IMR-90 (cell line): Measurements from ENCODE around the gene SLC12A8. TPM values are rescaled to one million over a fixed set of nuclear protein-coding genes. Genes with fewer than 3 reads are reported as not detected.
A peak's percentile ranks its signal among the peaks of the same experiment; 100 is the strongest.

ENCODE experiments used
- ATAC-seq: fragments of 200-7000 bp; cut with Tn5 transposase; 2 replicates; pipeline ENCODE4 v1.9.1; 2020; ENCODE audit warnings: low read depth, mild to moderate bottlenecking, moderate library complexity
- BruUV-seq: library from RNA; stranded (reverse); fragments of 400-500 nt; replicated peaks from 2 replicates; lab custom pipeline; 2021; lab: Mats Ljungman, UMichigan
- CTCF ChIA-PET: fragments of 300-600 bp; formaldehyde crosslinking; extraction: SDS; loops from one replicate; lab custom pipeline; 2021; ENCODE audit warnings: antibody characterized with exemption; lab: Yijun Ruan, JAX
- POLR2A ChIA-PET: fragments of 300-600 bp; sonication (Branson Sonifier 250); formaldehyde crosslinking; loops from one replicate; lab custom pipeline; 2022; ENCODE audit warnings: antibody characterized with exemption; ENCODE audit not compliant: unreplicated experiment; lab: Charles Lee
- DNase-seq: peaks from one replicate; pipeline ENCODE4 v3.0.0; 2013
- H2AFZ ChIP-seq: replicated peaks from 2 replicates; pipeline ENCODE3; 2013; ENCODE audit warnings: low read length, mild to moderate bottlenecking; ENCODE audit not compliant: poor library complexity
- H2AK5ac ChIP-seq: 2 replicates; pipeline ENCODE4 v1.6.1; 2013; ENCODE audit warnings: low read depth, low read length, inconsistent platforms
- H2AK9ac ChIP-seq: replicated peaks from 2 replicates; pipeline ENCODE3; 2013; ENCODE audit warnings: mild to moderate bottlenecking, low read depth, low read length, moderate library complexity; ENCODE audit not compliant: poor library complexity
- H2BK120ac ChIP-seq: 2 replicates; pipeline ENCODE4 v1.6.1; 2013; ENCODE audit warnings: low read depth, low read length, inconsistent platforms
- H2BK15ac ChIP-seq: 3 replicates; pipeline ENCODE4 v1.6.1; 2013; ENCODE audit warnings: low read depth, low read length, inconsistent platforms
- H2BK20ac ChIP-seq: 2 replicates; pipeline ENCODE4 v1.6.1; 2013; ENCODE audit warnings: low read depth, mild to moderate bottlenecking, inconsistent platforms, low read length, moderate library complexity
- H2BK5ac ChIP-seq: 2 replicates; pipeline ENCODE4 v1.6.1; 2013; ENCODE audit warnings: mild to moderate bottlenecking, low read depth, low read length, inconsistent platforms; ENCODE audit not compliant: poor library complexity, severe bottlenecking
- H3K14ac ChIP-seq: replicated peaks from 2 replicates; pipeline ENCODE4 v1.6.1; 2013; ENCODE audit warnings: low read depth, low read length, inconsistent platforms
- H3K18ac ChIP-seq: 2 replicates; pipeline ENCODE4 v1.6.1; 2013; ENCODE audit warnings: low read depth, low read length, control low read depth
- H3K23ac ChIP-seq: 2 replicates; pipeline ENCODE4 v1.6.1; 2013; ENCODE audit warnings: low read depth, low read length, inconsistent platforms
- H3K27ac ChIP-seq: 2 replicates; pipeline ENCODE4 v1.5.1; 2013; ENCODE audit warnings: mild to moderate bottlenecking, control low read depth, low read length; ENCODE audit not compliant: insufficient read depth
- H3K27me3 ChIP-seq: 2 replicates; pipeline ENCODE4 v1.6.1; 2013; ENCODE audit warnings: low read length; ENCODE audit not compliant: control insufficient read depth, insufficient read depth
- H3K36me3 ChIP-seq: 2 replicates; pipeline ENCODE4 v1.6.1; 2013; ENCODE audit warnings: low read length, mixed read lengths; ENCODE audit not compliant: control insufficient read depth, insufficient read depth
- H3K4ac ChIP-seq: 2 replicates; pipeline ENCODE4 v1.6.1; 2013; ENCODE audit warnings: low read depth, low read length, inconsistent platforms
- H3K4me1 ChIP-seq: 2 replicates; pipeline ENCODE4 v1.6.1; 2013; ENCODE audit warnings: low read length, mixed read lengths; ENCODE audit not compliant: control insufficient read depth, insufficient read depth
- H3K4me2 ChIP-seq: 2 replicates; pipeline ENCODE4 v1.6.1; 2013; ENCODE audit warnings: low read depth, mild to moderate bottlenecking, control low read depth, low read length, moderate library complexity
- H3K4me3 ChIP-seq: 2 replicates; pipeline ENCODE4 v1.5.1; 2013; ENCODE audit warnings: low read depth, mild to moderate bottlenecking, control low read depth, low read length, moderate library complexity; ENCODE audit not compliant: insufficient read depth
- H3K56ac ChIP-seq: 2 replicates; pipeline ENCODE4 v1.6.1; 2013; ENCODE audit warnings: low read length, inconsistent platforms; ENCODE audit not compliant: insufficient read depth; ENCODE audit errors: extremely low read depth
- H3K79me1 ChIP-seq, 2 experiments: 2 replicates each; pipeline ENCODE4 v1.6.1; 2013; ENCODE audit warnings: low read length in 2 of 2, inconsistent platforms in 1 of 2, low read depth in 1 of 2
- H3K9ac ChIP-seq: 2 replicates; pipeline ENCODE4 v1.6.1; 2013; ENCODE audit warnings: low read depth, low read length, control low read depth
- H3K9me1 ChIP-seq: 2 replicates; pipeline ENCODE4 v1.6.1; 2013; ENCODE audit warnings: low read length, inconsistent platforms; ENCODE audit not compliant: insufficient read depth
- H3K9me3 ChIP-seq: 2 replicates; pipeline ENCODE4 v1.6.1; 2013; ENCODE audit warnings: low read length; ENCODE audit not compliant: control insufficient read depth, insufficient read depth
- H4K20me1 ChIP-seq: 2 replicates; pipeline ENCODE4 v1.6.1; 2013; ENCODE audit warnings: low read length, inconsistent platforms; ENCODE audit not compliant: insufficient read depth
- H4K5ac ChIP-seq: 2 replicates; pipeline ENCODE4 v1.6.1; 2013; ENCODE audit warnings: mild to moderate bottlenecking, low read depth, low read length, control low read depth
- H4K8ac ChIP-seq, 2 experiments: 2 replicates each; pipeline ENCODE4 v1.6.1; 2013; ENCODE audit warnings: low read depth in 2 of 2, low read length in 2 of 2, control low read depth in 1 of 2, inconsistent platforms in 1 of 2
- H4K91ac ChIP-seq: 2 replicates; pipeline ENCODE4 v1.6.1; 2013; ENCODE audit warnings: low read depth, low read length, inconsistent platforms; ENCODE audit not compliant: insufficient read depth
- NFE2L2 ChIP-seq: fragments of 150-350 bp; IDR thresholded peaks from 2 replicates; pipeline ENCODE4 v1.6.1; 2016; ENCODE audit warnings: low read depth, mild to moderate bottlenecking, low read length
- RFX5 ChIP-seq: IDR thresholded peaks from 2 replicates; pipeline ENCODE4 v1.8.0; 2012; ENCODE audit warnings: low read depth, mild to moderate bottlenecking, low read length, moderate library complexity
- WGBS, 2 experiments: methylation state at CpG; one replicate each; pipeline versions ENCODE4 v1.1.5 to v1.1.7; 2013; ENCODE audit warnings: missing lambda C conversion rate in 2 of 2; ENCODE audit not compliant: insufficient read length in 1 of 2; ENCODE audit errors: extremely low coverage in 2 of 2; 5-methylcytosine and 5-hydroxymethylcytosine counted together
- dilution Hi-C: fragments of 300-500 bp; cut with HindIII; formaldehyde crosslinking; loops from one replicate; pipeline ENCODE4 v1.14.3; 2018; ENCODE audit warnings: low sequenced_read_pairs; ENCODE audit not compliant: unreplicated experiment
- in situ Hi-C: fragments of 300-500 bp; cut with MboI; formaldehyde crosslinking; loops from 3 replicates; pipeline ENCODE4 v1.14.3; 2019; ENCODE audit warnings: low sequenced_read_pairs, inconsistent platforms, mixed read lengths
- intact Hi-C: fragments of 100-400 bp; cut with micrococcal nuclease; formaldehyde crosslinking; loops from 2 replicates; pipeline ENCODE4 v1.10.0; 2022
- polyA plus RNA-seq, 3 experiments: library from polyadenylated mRNA; depleted of rRNA; stranded (reverse); fragments of >200 nt; gene quantifications; 2 replicates each; pipeline ENCODE4 v1.2.3, GENCODE V29; 2012; ENCODE audit warnings: low replicate concordance in 1 of 3
- total RNA-seq: library from RNA; depleted of rRNA; stranded (reverse); fragments of >200 nt; gene quantifications from 2 replicates; pipeline ENCODE4 v1.2.3, GENCODE V29; 2012

Gene SLC12A8
- total and polyA plus RNA-seq, 2 of the 4 experiments (the other 2 are of a cell fraction) = 2.2 to 4.3 TPM

- Histone ChIP-seq H4K20me1 (no peaks in the 10 kb centered on the region), H3K9ac (no peak overlapping the region), H3K27ac (no peak overlapping the region), H3K79me1 (0 out of 4 replicates have a peak, but pooled peaks cover 0 to 6% of the 10 kb centered on the region in 2 experiments), H3K4ac (no peak overlapping the region), H3K9me3 (peaks cover 2% of the 10 kb centered on the region; the same call in 1 of the 2 replicates), H3K4me3 (no peak overlapping the region), H4K91ac (no peak overlapping the region), H2AK9ac (no peak overlapping the region), H4K5ac (no peak overlapping the region), H2BK20ac (no peak overlapping the region; the same call in 1 of the 2 replicates), H2AK5ac (0 out of 2 replicates have a peak overlapping the region, but pooled peaks have one; percentile 46), H3K36me3 (no peaks in the 10 kb centered on the region; the same call in 1 of the 2 replicates), H4K8ac (no peak overlapping the region), H3K27me3 (no peaks in the 10 kb centered on the region), H3K14ac (no peak overlapping the region), H3K23ac (no peak overlapping the region), H2BK5ac (no peak overlapping the region), H3K9me1 (peaks cover 17% of the 10 kb centered on the region), H2AFZ (no peak overlapping the region), H2BK15ac (no peak overlapping the region), H3K18ac (no peak overlapping the region), H3K4me1 (peaks cover 23% of the 10 kb centered on the region), H3K56ac (no peak overlapping the region), H3K4me2 (no peak overlapping the region), H2BK120ac (peak overlapping the region; percentile 19; the same call in 1 of the 2 replicates)
- dilution Hi-C loops (no loop called here), intact Hi-C loops (no loop called here), in situ Hi-C loops (no loop called here)
- TF ChIP-seq RFX5 = no peak
- no peak for TF ChIP-seq NFE2L2
- ChIA-PET CTCF (interaction anchor here (1.0 kb wide), 1 partner anchor 65 kb away, joined by 3 read pairs; no protein-coding TSS in a partner anchor), POLR2A (no interaction called here)
- no peak for ATAC-seq
- no CpG with 5 or more reads among the region's 1 CpG for WGBS, 2 experiments
- DNase-seq = peak; percentile 31
- BruUV-seq = no TSS peak
Measured at GRCh38 chr3:125104639-125105038, 107.9 kb downstream of the SLC12A8 start.
